ENCODE results near the gene RUBCNL. TPM values are rescaled to one million over a fixed set of nuclear protein-coding genes. Genes with fewer than 3 reads are reported as not detected.
"Not testable (repeated sequence)": the region's sequence is repeated elsewhere in the genome, so short reads cannot be mapped to it uniquely, and the experiment has no call there.

Gene RUBCNL
- total RNA-seq, result 2.4 to 3.2 TPM (median 2.8 TPM) in 3 replicates

DNA sequence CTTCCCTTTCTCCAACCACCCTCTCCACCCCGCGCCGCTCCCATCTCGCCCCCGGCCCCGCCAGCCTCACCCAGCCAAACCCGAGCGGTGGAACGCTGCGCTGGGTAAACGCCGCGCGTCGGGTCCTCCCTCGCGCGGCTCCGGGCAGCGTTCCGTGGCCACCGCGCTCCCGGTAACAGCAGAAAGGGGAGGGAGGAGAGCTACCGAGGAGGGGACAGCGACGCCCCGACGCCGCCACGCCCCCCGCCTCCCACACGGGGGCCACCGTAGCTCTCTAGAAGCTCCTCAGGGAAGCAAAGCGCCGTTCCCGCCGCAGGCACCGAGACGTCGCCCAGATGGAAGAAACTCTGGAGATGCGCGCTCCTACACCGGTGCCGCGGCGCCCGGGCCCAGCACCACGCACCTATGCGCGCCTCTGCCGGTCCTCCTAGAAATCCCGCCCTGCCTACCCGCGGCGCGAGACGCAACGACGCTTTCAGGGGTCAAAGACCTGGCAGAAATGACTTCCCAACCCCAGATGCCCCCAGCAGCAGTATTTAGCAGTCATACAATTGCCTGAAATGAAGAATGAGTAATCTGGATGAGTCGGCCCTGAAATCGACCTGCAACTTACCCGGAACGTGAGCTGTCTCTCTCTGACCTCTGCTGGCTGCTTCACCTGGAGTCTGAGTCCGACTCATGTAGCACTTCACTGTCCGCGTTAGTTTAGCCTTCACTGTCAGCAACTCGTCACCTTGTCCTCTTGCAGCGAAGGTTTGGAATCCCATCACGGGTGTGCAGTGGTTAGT, at the start of gene RUBCNL:
TSS of gene RUBCNL (minus strand) at position 189 of the 788 bp plus-strand sequence. CDS start 14,777 bp downstream, outside the sequence.
- peak in 1 of 2 experiments; percentile 59 for DNase-seq (ENCODE audit: low spot score in 2 of 2, unreplicated experiment in 2 of 2)
- Mint-ChIP-seq H3K27ac (peak within 1 kb of the TSS; percentile 28), H3K4me3 (peak within 1 kb of the TSS; percentile 74), H3K36me3 (no peaks in the 10 kb centered on the region), H3K9me3 (no peaks in the 10 kb centered on the region), H3K27me3 (ENCODE audit: low read depth) (peaks cover 40% of the 10 kb centered on the region), H3K4me1 (peaks cover 37% of the 10 kb centered on the region)
- TF ChIP-seq, protein P1, sequence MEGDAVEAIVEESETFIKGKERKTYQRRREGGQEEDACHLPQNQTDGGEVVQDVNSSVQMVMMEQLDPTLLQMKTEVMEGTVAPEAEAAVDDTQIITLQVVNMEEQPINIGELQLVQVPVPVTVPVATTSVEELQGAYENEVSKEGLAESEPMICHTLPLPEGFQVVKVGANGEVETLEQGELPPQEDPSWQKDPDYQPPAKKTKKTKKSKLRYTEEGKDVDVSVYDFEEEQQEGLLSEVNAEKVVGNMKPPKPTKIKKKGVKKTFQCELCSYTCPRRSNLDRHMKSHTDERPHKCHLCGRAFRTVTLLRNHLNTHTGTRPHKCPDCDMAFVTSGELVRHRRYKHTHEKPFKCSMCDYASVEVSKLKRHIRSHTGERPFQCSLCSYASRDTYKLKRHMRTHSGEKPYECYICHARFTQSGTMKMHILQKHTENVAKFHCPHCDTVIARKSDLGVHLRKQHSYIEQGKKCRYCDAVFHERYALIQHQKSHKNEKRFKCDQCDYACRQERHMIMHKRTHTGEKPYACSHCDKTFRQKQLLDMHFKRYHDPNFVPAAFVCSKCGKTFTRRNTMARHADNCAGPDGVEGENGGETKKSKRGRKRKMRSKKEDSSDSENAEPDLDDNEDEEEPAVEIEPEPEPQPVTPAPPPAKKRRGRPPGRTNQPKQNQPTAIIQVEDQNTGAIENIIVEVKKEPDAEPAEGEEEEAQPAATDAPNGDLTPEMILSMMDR (IDR thresholded peaks at IDR 0.05; ENCODE audit: unreplicated experiment), result no peak

- not testable (repeated sequence) for DNase-seq (ENCODE audit: low spot score in 2 of 2, unreplicated experiment in 2 of 2); H3K4me1 Mint-ChIP-seq; H3K4me3 Mint-ChIP-seq; H3K27ac Mint-ChIP-seq; H3K9me3 Mint-ChIP-seq; H3K27me3 Mint-ChIP-seq (ENCODE audit: low read depth); H3K36me3 Mint-ChIP-seq
Measured at GRCh38 chr13:46429558-46429957, 42.5 kb upstream of the RUBCNL start.

- H3K4me3 Mint-ChIP-seq, result no peak overlapping the region
- H3K36me3 Mint-ChIP-seq, result peaks cover 6% of the 10 kb centered on the region
- H3K27me3 Mint-ChIP-seq (ENCODE audit: low read depth), result no peaks in the 10 kb centered on the region
- peaks cover 10% of the 10 kb centered on the region for H3K9me3 Mint-ChIP-seq
- DNase-seq (ENCODE audit: low spot score in 2 of 2, unreplicated experiment in 2 of 2), result no peak
- TF ChIP-seq, protein P1 (IDR thresholded peaks at IDR 0.05; ENCODE audit: unreplicated experiment), result no peak
- no peak overlapping the region for H3K27ac Mint-ChIP-seq
- H3K4me1 Mint-ChIP-seq, result peaks cover 10% of the 10 kb centered on the region
Measured at GRCh38 chr13:46405457-46405856, 18.4 kb upstream of the RUBCNL start.

GRCh38 chr13:46404733-46405100, 17.7 kb upstream of the RUBCNL start:
- DNase-seq (ENCODE audit: low spot score in 2 of 2, unreplicated experiment in 2 of 2), result no peak
- H3K4me1 Mint-ChIP-seq, result peaks cover 12% of the 10 kb centered on the region
- no peak overlapping the region for H3K27ac Mint-ChIP-seq
- H3K9me3 Mint-ChIP-seq, result peaks cover 8% of the 10 kb centered on the region
- TF ChIP-seq, protein P1 (IDR thresholded peaks at IDR 0.05; ENCODE audit: unreplicated experiment), result no peak
- no peak overlapping the region for H3K4me3 Mint-ChIP-seq
- peaks cover 6% of the 10 kb centered on the region for H3K36me3 Mint-ChIP-seq
- H3K27me3 Mint-ChIP-seq (ENCODE audit: low read depth), result no peaks in the 10 kb centered on the region

DNA sequence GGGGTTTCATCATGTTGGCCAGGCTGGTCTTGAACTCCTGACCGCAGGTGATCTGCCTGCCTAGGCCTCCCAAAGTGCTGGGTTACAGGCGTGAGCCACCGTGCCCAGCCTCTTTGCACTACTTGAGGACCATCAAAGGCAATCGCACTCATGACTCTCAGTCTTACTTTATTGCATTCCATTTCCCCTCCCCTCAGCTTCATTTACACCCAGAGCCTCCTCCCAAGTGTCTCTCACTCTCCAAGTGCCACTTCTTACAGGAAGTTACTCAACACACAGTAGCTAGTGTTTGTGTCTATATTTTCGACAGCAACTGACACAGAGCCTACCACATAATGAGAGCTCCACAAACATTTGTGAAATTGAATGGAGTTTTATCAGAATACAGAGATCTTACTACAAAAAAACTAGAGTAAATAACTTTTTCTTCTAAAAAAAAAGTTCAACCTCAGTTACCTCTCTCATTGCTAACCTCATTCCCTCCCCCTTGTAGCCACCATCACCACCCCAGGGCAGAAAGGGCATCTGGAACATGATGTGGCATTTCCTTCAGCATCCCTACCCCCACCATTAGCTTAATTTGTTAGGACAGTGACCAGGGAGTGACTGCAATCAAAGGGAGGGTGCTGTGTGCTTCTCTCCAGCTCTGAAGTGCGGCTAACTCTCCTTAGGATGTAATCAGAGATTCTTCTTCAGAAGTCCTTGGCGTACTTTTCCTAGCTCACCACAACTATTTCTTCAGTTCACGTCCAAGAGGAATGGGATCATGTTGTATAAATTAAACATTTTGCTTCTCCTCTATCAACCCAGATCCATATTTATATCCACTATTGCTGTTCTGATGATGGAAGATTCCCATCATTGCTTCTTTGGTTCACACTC, 17.0 kb upstream of the RUBCNL start:
- H3K36me3 Mint-ChIP-seq, result peaks cover 6% of the 10 kb centered on the region
- TF ChIP-seq, protein P1 (IDR thresholded peaks at IDR 0.05; ENCODE audit: unreplicated experiment), result no peak
- H3K4me3 Mint-ChIP-seq, result no peak overlapping the region
- H3K4me1 Mint-ChIP-seq, result peaks cover 12% of the 10 kb centered on the region
- peaks cover 8% of the 10 kb centered on the region for H3K9me3 Mint-ChIP-seq
- no peak for DNase-seq (ENCODE audit: low spot score in 2 of 2, unreplicated experiment in 2 of 2)
- H3K27ac Mint-ChIP-seq, result no peak overlapping the region
- no peaks in the 10 kb centered on the region for H3K27me3 Mint-ChIP-seq (ENCODE audit: low read depth)

GRCh38 chr13:46402178-46402577, 15.1 kb upstream of the RUBCNL start:
- peaks cover 12% of the 10 kb centered on the region for H3K4me1 Mint-ChIP-seq
- H3K4me3 Mint-ChIP-seq, result no peak overlapping the region
- H3K27me3 Mint-ChIP-seq (ENCODE audit: low read depth), result no peaks in the 10 kb centered on the region
- peaks cover 8% of the 10 kb centered on the region for H3K9me3 Mint-ChIP-seq
- no peak overlapping the region for H3K27ac Mint-ChIP-seq
- no peak for DNase-seq (ENCODE audit: low spot score in 2 of 2, unreplicated experiment in 2 of 2)
- peaks cover 6% of the 10 kb centered on the region for H3K36me3 Mint-ChIP-seq
- TF ChIP-seq, protein P1 (IDR thresholded peaks at IDR 0.05; ENCODE audit: unreplicated experiment), result no peak
